ENCODE results near the gene NADSYN1.

DNA sequence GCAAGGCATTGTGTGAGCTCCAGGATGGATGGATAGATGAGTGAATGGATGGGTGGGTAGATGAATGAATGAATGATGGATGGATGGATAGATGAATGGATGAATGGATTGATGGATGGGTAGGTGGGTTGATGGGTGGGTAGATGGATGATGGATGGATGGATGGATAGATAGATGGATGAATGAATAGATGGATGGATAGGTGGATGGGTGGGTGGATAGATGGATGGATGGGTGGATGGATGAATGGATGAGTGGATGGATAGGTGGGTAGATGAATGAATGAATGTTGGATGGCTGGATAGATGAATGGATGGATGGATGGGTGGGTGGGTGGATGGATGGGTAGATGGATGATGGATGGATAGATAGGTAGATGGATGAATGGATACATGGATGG is 38.4 kb upstream of the NADSYN1 start:
- TF ChIP-seq EZH2 (IDR thresholded peaks at IDR 0.05; ENCODE audit: low read length, missing control alignments), result no peak
- TF ChIP-seq, protein P1, sequence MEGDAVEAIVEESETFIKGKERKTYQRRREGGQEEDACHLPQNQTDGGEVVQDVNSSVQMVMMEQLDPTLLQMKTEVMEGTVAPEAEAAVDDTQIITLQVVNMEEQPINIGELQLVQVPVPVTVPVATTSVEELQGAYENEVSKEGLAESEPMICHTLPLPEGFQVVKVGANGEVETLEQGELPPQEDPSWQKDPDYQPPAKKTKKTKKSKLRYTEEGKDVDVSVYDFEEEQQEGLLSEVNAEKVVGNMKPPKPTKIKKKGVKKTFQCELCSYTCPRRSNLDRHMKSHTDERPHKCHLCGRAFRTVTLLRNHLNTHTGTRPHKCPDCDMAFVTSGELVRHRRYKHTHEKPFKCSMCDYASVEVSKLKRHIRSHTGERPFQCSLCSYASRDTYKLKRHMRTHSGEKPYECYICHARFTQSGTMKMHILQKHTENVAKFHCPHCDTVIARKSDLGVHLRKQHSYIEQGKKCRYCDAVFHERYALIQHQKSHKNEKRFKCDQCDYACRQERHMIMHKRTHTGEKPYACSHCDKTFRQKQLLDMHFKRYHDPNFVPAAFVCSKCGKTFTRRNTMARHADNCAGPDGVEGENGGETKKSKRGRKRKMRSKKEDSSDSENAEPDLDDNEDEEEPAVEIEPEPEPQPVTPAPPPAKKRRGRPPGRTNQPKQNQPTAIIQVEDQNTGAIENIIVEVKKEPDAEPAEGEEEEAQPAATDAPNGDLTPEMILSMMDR (conservative IDR thresholded peaks at IDR 0.05 in 1 of 2, IDR thresholded peaks at IDR 0.05 in 1 of 2; ENCODE audit: low read depth in 1 of 2, low read length in 2 of 2), result no peak

Measured in fibroblast of lung (primary cell).